Chondrocyte (in vitro differentiated cells): ENCODE data around the gene ST8SIA6. TPM values are rescaled to one million over a fixed set of nuclear protein-coding genes. Genes with fewer than 3 reads are reported as not detected.
"Not testable (repeated sequence)": the region's sequence is repeated elsewhere in the genome, so short reads cannot be mapped to it uniquely, and the experiment has no call there.

Source experiments
- DNase-seq: peaks from one replicate; pipeline ENCODE4 v3.0.0; 2021; ENCODE audit warnings: mixed read lengths, low spot score
- H3K27ac Mint-ChIP-seq: one replicate; pipeline ENCODE4 v1.8.0; 2021; ENCODE audit warnings: mild to moderate bottlenecking, moderate library complexity, mixed read lengths; ENCODE audit not compliant: unreplicated experiment
- H3K27me3 Mint-ChIP-seq: 2 replicates; pipeline ENCODE4 v1.8.0; 2021; ENCODE audit warnings: low read depth, mixed read lengths
- H3K36me3 Mint-ChIP-seq: 2 replicates; pipeline ENCODE4 v1.8.0; 2021; ENCODE audit warnings: low read depth, mixed read lengths
- H3K4me1 Mint-ChIP-seq: 2 replicates; pipeline ENCODE4 v1.8.0; 2021; ENCODE audit warnings: low read depth, mild to moderate bottlenecking, mixed read lengths
- H3K4me3 Mint-ChIP-seq: one replicate; pipeline ENCODE4 v1.8.0; 2021; ENCODE audit warnings: mild to moderate bottlenecking, moderate library complexity, mixed read lengths; ENCODE audit not compliant: unreplicated experiment
- H3K9me3 Mint-ChIP-seq: 2 replicates; pipeline ENCODE4 v1.8.0; 2021; ENCODE audit warnings: low read depth, mixed read lengths
- CTCF ChIP-seq: fragments of 200-600 bp; sonication (generic); IDR thresholded peaks from 2 replicates; pipeline ENCODE4 v1.5.0; 2021; ENCODE audit warnings: antibody characterized with exemption, mild to moderate bottlenecking, moderate library complexity
- total RNA-seq: library from RNA; stranded (reverse); gene quantifications from 3 replicates; pipeline ENCODE4 v1.2.1, GENCODE V29; 2021

The ST8SIA6 gene
- total RNA-seq, 1 donor from 2014 or later = not detected

GRCh38 chr10:17409170-17409733 is 45.1 kb downstream of the ST8SIA6 start:
- H3K27me3 Mint-ChIP-seq = peaks cover 29% of the 10 kb centered on the region
- DNase-seq = no peak
- H3K4me3 Mint-ChIP-seq = no peak overlapping the region
- no peaks in the 10 kb centered on the region for H3K9me3 Mint-ChIP-seq
- H3K4me1 Mint-ChIP-seq = no peaks in the 10 kb centered on the region
- H3K27ac Mint-ChIP-seq = no peak overlapping the region
- peak; percentile 77 for TF ChIP-seq CTCF
- peaks cover 5% of the 10 kb centered on the region for H3K36me3 Mint-ChIP-seq

- H3K4me3 Mint-ChIP-seq = no peak overlapping the region
- H3K4me1 Mint-ChIP-seq = no peaks in the 10 kb centered on the region
Observed at GRCh38 chr10:17407047-17407446, 47.3 kb downstream of the ST8SIA6 start.

GRCh38 chr10:17406036-17406834 is 48.2 kb downstream of the ST8SIA6 start:
- peaks cover 3% of the 10 kb centered on the region for H3K36me3 Mint-ChIP-seq
- H3K9me3 Mint-ChIP-seq = peaks cover 2% of the 10 kb centered on the region
- peaks cover 26% of the 10 kb centered on the region for H3K27me3 Mint-ChIP-seq
- no peak overlapping the region for H3K27ac Mint-ChIP-seq
- no peak for DNase-seq
- TF ChIP-seq CTCF = no peak
- no peak overlapping the region for H3K4me3 Mint-ChIP-seq
- H3K4me1 Mint-ChIP-seq = no peaks in the 10 kb centered on the region

More at GRCh38 chr10:17407047-17407446, 47.3 kb downstream of the ST8SIA6 start:
- H3K27ac Mint-ChIP-seq = no peak overlapping the region
- TF ChIP-seq CTCF = no peak
- no peaks in the 10 kb centered on the region for H3K9me3 Mint-ChIP-seq
- peaks cover 4% of the 10 kb centered on the region for H3K36me3 Mint-ChIP-seq
- DNase-seq = no peak
- H3K27me3 Mint-ChIP-seq = peaks cover 28% of the 10 kb centered on the region

GRCh38 chr10:17403161-17403560 is 51.2 kb downstream of the ST8SIA6 start:
- Mint-ChIP-seq H3K4me3 (no peak overlapping the region), H3K27me3 (peaks cover 32% of the 10 kb centered on the region), H3K9me3 (peaks cover 3% of the 10 kb centered on the region), H3K36me3 (peaks cover 3% of the 10 kb centered on the region), H3K4me1 (no peaks in the 10 kb centered on the region), H3K27ac (no peak overlapping the region)
- no peak for TF ChIP-seq CTCF
- DNase-seq = no peak

GRCh38 chr10:17402040-17402439 is 52.4 kb downstream of the ST8SIA6 start:
- DNase-seq, H3K4me1 Mint-ChIP-seq, H3K4me3 Mint-ChIP-seq, H3K27ac Mint-ChIP-seq, H3K9me3 Mint-ChIP-seq, H3K36me3 Mint-ChIP-seq: not testable (repeated sequence)
- peaks cover 25% of the 10 kb centered on the region for H3K27me3 Mint-ChIP-seq
